ENCODE results near the gene SLC25A21.

GRCh38 chr14:37081218-37081617, 91.2 kb downstream of the SLC25A21 start:
- TF ChIP-seq ZSCAN20 (CRISPR knock-in tag; IDR thresholded peaks at IDR 0.05) (no peak), FOSL2 (IDR thresholded peaks at IDR 0.05) (no peak), FOSL2 (CRISPR knock-in tag; IDR thresholded peaks at IDR 0.05) (no peak), CHD2 (IDR thresholded peaks at IDR 0.05; ENCODE audit: low read length, partially characterized antibody) (no peak), RAD21 (conservative IDR thresholded peaks at IDR 0.05 in 1 of 2, IDR thresholded peaks at IDR 0.05 in 1 of 2) (no peak), MYC (IDR thresholded peaks at IDR 0.05; ENCODE audit: borderline replicate concordance, low read length) (no peak), KDM5A (IDR thresholded peaks at IDR 0.05) (no peak), JUN (IDR thresholded peaks at IDR 0.05) (no peak), MAZ (IDR thresholded peaks at IDR 0.05; ENCODE audit: borderline replicate concordance, low read depth, low read length) (no peak), REST (IDR thresholded peaks at IDR 0.05) (no peak), EP300 (IDR thresholded peaks at IDR 0.05) (no peak)
- TF ChIP-seq, protein P1, sequence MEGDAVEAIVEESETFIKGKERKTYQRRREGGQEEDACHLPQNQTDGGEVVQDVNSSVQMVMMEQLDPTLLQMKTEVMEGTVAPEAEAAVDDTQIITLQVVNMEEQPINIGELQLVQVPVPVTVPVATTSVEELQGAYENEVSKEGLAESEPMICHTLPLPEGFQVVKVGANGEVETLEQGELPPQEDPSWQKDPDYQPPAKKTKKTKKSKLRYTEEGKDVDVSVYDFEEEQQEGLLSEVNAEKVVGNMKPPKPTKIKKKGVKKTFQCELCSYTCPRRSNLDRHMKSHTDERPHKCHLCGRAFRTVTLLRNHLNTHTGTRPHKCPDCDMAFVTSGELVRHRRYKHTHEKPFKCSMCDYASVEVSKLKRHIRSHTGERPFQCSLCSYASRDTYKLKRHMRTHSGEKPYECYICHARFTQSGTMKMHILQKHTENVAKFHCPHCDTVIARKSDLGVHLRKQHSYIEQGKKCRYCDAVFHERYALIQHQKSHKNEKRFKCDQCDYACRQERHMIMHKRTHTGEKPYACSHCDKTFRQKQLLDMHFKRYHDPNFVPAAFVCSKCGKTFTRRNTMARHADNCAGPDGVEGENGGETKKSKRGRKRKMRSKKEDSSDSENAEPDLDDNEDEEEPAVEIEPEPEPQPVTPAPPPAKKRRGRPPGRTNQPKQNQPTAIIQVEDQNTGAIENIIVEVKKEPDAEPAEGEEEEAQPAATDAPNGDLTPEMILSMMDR (IDR thresholded peaks at IDR 0.05) = no peak
- TF ChIP-seq, protein P2, sequence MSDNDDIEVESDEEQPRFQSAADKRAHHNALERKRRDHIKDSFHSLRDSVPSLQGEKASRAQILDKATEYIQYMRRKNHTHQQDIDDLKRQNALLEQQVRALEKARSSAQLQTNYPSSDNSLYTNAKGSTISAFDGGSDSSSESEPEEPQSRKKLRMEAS (IDR thresholded peaks at IDR 0.05) = no peak
- TF ChIP-seq, protein P3, sequence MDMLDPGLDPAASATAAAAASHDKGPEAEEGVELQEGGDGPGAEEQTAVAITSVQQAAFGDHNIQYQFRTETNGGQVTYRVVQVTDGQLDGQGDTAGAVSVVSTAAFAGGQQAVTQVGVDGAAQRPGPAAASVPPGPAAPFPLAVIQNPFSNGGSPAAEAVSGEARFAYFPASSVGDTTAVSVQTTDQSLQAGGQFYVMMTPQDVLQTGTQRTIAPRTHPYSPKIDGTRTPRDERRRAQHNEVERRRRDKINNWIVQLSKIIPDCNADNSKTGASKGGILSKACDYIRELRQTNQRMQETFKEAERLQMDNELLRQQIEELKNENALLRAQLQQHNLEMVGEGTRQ (IDR thresholded peaks at IDR 0.05) = no peak
